Rectal smooth muscle tissue (tissue), 1 donor: ENCODE measurements around the gene NME2.
"Not testable (repeated sequence)": the region's sequence is repeated elsewhere in the genome, so short reads cannot be mapped to it uniquely, and the experiment has no call there.

ENCODE experiments used
- H3K27ac ChIP-seq: one replicate; pipeline ENCODE4 v1.7.0; 2013; ENCODE audit warnings: low read depth, low read length, inconsistent platforms
- H3K27me3 ChIP-seq: one replicate; pipeline ENCODE4 v1.7.0; 2013; ENCODE audit warnings: low read length; ENCODE audit not compliant: control insufficient read depth, insufficient read depth
- H3K36me3 ChIP-seq: one replicate; pipeline ENCODE4 v1.7.0; 2013; ENCODE audit warnings: low read length; ENCODE audit not compliant: control insufficient read depth, insufficient read depth
- H3K4me1 ChIP-seq: one replicate; pipeline ENCODE4 v1.7.0; 2013; ENCODE audit warnings: low read length; ENCODE audit not compliant: control insufficient read depth, insufficient read depth
- H3K4me3 ChIP-seq: one replicate; pipeline ENCODE4 v1.7.0; 2013; ENCODE audit warnings: low read length
- H3K9ac ChIP-seq: one replicate; pipeline ENCODE4 v1.7.0; 2013; ENCODE audit warnings: low read length

The NME2 gene

GRCh38 chr17:51161541-51161940, 4.7 kb upstream of the NME2 start:
- Histone ChIP-seq H3K9ac (no peak overlapping the region), H3K27me3 (no peaks in the 10 kb centered on the region), H3K4me3 (no peak overlapping the region), H3K4me1 (peaks cover 5% of the 10 kb centered on the region), H3K27ac (no peak overlapping the region), H3K36me3 (no peaks in the 10 kb centered on the region)

- H3K27me3 ChIP-seq = no peaks in the 10 kb centered on the region
- peak overlapping the region; percentile 93 for H3K27ac ChIP-seq
- H3K36me3 ChIP-seq = peaks cover 6% of the 10 kb centered on the region
- H3K4me1 ChIP-seq = peaks cover 10% of the 10 kb centered on the region
- H3K9ac ChIP-seq = no peak overlapping the region
- peak overlapping the region; percentile 90 for H3K4me3 ChIP-seq
These were observed 1.1 kb upstream of the NME2 start for GRCh38 chr17:51164911-51165679.

- Histone ChIP-seq H3K9ac (peak overlapping the region; percentile 95), H3K27ac (peak overlapping the region; percentile 93), H3K4me3 (peak overlapping the region; percentile 90), H3K36me3 (peaks cover 6% of the 10 kb centered on the region), H3K27me3 (no peaks in the 10 kb centered on the region), H3K4me1 (peaks cover 10% of the 10 kb centered on the region)
These were observed 472 bp upstream of the NME2 start for GRCh38 chr17:51165680-51166197.

- H3K36me3 ChIP-seq = peaks cover 6% of the 10 kb centered on the region
- peaks cover 10% of the 10 kb centered on the region for H3K4me1 ChIP-seq
- H3K27ac ChIP-seq = peak overlapping the region; percentile 93
- no peaks in the 10 kb centered on the region for H3K27me3 ChIP-seq
- peak overlapping the region; percentile 90 for H3K4me3 ChIP-seq
- H3K9ac ChIP-seq = peak overlapping the region; percentile 19
These were observed 1.0 kb downstream of the NME2 start for GRCh38 chr17:51166987-51167931.

GRCh38 chr17:51169340-51169739, 3.1 kb downstream of the NME2 start:
- peaks cover 10% of the 10 kb centered on the region for H3K4me1 ChIP-seq
- H3K36me3 ChIP-seq = peaks cover 6% of the 10 kb centered on the region
- H3K4me3 ChIP-seq = no peak overlapping the region
- no peaks in the 10 kb centered on the region for H3K27me3 ChIP-seq
- H3K27ac ChIP-seq = no peak overlapping the region
- H3K9ac ChIP-seq = no peak overlapping the region

GRCh38 chr17:51170736-51171135, 4.5 kb downstream of the NME2 start:
- H3K9ac ChIP-seq = no peak overlapping the region
- peaks cover 6% of the 10 kb centered on the region for H3K36me3 ChIP-seq
- no peaks in the 10 kb centered on the region for H3K27me3 ChIP-seq
- H3K4me3 ChIP-seq = no peak overlapping the region
- H3K27ac ChIP-seq = no peak overlapping the region
- peaks cover 7% of the 10 kb centered on the region for H3K4me1 ChIP-seq

- H3K27ac ChIP-seq, H3K9ac ChIP-seq, H3K4me1 ChIP-seq, H3K27me3 ChIP-seq, H3K36me3 ChIP-seq, H3K4me3 ChIP-seq: not testable (repeated sequence)
These were observed 5.8 kb downstream of the NME2 start for GRCh38 chr17:51172030-51172429.

- H3K27me3 ChIP-seq = no peaks in the 10 kb centered on the region
- H3K4me3 ChIP-seq = no peak overlapping the region
- peaks cover 2% of the 10 kb centered on the region for H3K36me3 ChIP-seq
- H3K4me1 ChIP-seq = no peaks in the 10 kb centered on the region
- H3K27ac ChIP-seq = no peak overlapping the region
- H3K9ac ChIP-seq = no peak overlapping the region
These were observed 14.3 kb downstream of the NME2 start for GRCh38 chr17:51180486-51180885.

GRCh38 chr17:51184124-51184523, 17.9 kb downstream of the NME2 start:
- Histone ChIP-seq H3K4me3 (no peak overlapping the region), H3K27me3 (no peaks in the 10 kb centered on the region), H3K36me3 (peaks cover 2% of the 10 kb centered on the region), H3K9ac (no peak overlapping the region), H3K4me1 (no peaks in the 10 kb centered on the region), H3K27ac (no peak overlapping the region)

- Histone ChIP-seq H3K4me1 (no peaks in the 10 kb centered on the region), H3K9ac (no peak overlapping the region), H3K27me3 (no peaks in the 10 kb centered on the region), H3K4me3 (no peak overlapping the region), H3K27ac (no peak overlapping the region), H3K36me3 (peaks cover 2% of the 10 kb centered on the region)
These were observed 19.6 kb downstream of the NME2 start for GRCh38 chr17:51185763-51186332.

- Histone ChIP-seq H3K4me1 (no peaks in the 10 kb centered on the region), H3K4me3 (no peak overlapping the region), H3K27ac (no peak overlapping the region), H3K36me3 (peaks cover 10% of the 10 kb centered on the region), H3K9ac (no peak overlapping the region), H3K27me3 (no peaks in the 10 kb centered on the region)
These were observed 22.1 kb downstream of the NME2 start for GRCh38 chr17:51188271-51188833.

- H3K4me3 ChIP-seq = no peak overlapping the region
- H3K4me1 ChIP-seq = no peaks in the 10 kb centered on the region
- peaks cover 10% of the 10 kb centered on the region for H3K36me3 ChIP-seq
- H3K9ac ChIP-seq = no peak overlapping the region
- no peak overlapping the region for H3K27ac ChIP-seq
- H3K27me3 ChIP-seq = no peaks in the 10 kb centered on the region
These were observed 23.0 kb downstream of the NME2 start for GRCh38 chr17:51189162-51189561.
